ENCODE results near the gene TMEM186. TPM values are rescaled to one million over a fixed set of nuclear protein-coding genes. Genes with fewer than 3 reads are reported as not detected.

The TMEM186 gene
- total RNA-seq, 4 donors from 2014 or later, result 1.8 to 10.3 (median 9.7) TPM; not detected in 1

DNA sequence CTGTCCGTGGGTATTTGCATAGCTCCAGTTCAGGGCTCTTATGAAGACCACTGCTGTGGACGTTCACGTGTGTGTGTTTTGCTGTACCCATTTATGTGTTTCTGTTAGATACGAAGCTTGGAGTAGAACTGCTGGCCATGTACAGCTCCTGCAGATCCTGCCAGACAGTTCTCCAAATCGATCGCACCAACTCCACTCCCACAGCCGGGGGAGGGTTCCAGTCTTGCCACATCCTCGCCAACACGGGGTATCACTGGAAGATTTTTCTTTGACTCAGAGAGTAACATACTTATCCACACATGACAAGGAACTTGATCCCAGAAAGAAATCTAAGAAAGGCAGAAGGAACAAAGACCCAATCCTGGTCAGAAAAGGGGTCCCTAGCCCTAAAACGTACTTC lies 37.4 kb downstream of the TMEM186 start:
- Histone ChIP-seq H3K4me1 (no peaks in the 10 kb centered on the region), H3K27me3 (no peaks in the 10 kb centered on the region), H3K9me3 (no peaks in the 10 kb centered on the region), H3K36me3 (no peaks in the 10 kb centered on the region), H3K4me3 (no peak overlapping the region), H3K27ac (no peak overlapping the region)
- intact Hi-C loops (cut with DNase I; ENCODE audit: low total_unique reads), result no loop called here
- 87 to 100% methylated on average over 1 to 10 of the region's 10 CpGs for WGBS, 2 donors (ENCODE audit: low coverage in 1 of 2)
- TF ChIP-seq, protein P1, sequence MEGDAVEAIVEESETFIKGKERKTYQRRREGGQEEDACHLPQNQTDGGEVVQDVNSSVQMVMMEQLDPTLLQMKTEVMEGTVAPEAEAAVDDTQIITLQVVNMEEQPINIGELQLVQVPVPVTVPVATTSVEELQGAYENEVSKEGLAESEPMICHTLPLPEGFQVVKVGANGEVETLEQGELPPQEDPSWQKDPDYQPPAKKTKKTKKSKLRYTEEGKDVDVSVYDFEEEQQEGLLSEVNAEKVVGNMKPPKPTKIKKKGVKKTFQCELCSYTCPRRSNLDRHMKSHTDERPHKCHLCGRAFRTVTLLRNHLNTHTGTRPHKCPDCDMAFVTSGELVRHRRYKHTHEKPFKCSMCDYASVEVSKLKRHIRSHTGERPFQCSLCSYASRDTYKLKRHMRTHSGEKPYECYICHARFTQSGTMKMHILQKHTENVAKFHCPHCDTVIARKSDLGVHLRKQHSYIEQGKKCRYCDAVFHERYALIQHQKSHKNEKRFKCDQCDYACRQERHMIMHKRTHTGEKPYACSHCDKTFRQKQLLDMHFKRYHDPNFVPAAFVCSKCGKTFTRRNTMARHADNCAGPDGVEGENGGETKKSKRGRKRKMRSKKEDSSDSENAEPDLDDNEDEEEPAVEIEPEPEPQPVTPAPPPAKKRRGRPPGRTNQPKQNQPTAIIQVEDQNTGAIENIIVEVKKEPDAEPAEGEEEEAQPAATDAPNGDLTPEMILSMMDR (IDR thresholded peaks at IDR 0.05), result no peak
- TF ChIP-seq POLR2AphosphoS5 (IDR thresholded peaks at IDR 0.05) (no peak), EP300 (IDR thresholded peaks at IDR 0.05; ENCODE audit: low read depth) (no peak), POLR2A (IDR thresholded peaks at IDR 0.05) (no peak)
- no peak for DNase-seq
- in situ Hi-C loops (cut with MboI; ENCODE audit: low pct_ligation_motif_present in 1 of 4, low pct_unique_long_range_greater_than_20kb in 1 of 4, low sequenced_read_pairs in 3 of 4), result no loop called here

DNA sequence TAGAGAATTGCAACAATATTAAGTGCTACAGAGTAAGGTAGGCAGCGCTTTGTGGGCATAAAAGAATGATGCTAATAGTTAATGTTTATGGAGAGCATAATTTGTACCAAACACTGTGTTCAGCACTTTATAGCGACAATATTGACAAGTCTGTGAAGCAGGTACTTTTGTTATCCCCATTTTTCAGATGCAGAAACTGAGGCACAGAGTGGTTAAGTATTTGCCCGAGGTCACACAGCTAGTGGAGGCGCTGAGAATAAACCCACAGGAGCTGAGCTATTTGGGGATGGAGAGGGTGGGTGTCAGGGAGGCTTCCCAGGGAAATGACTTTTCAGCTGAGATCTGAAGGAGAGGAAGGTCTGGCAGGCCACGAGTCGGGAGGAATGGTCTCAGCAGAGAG lies 39.4 kb downstream of the TMEM186 start:
- Histone ChIP-seq H3K4me3 (no peak overlapping the region), H3K4me1 (no peaks in the 10 kb centered on the region), H3K27ac (no peak overlapping the region), H3K27me3 (no peaks in the 10 kb centered on the region), H3K36me3 (no peaks in the 10 kb centered on the region), H3K9me3 (no peaks in the 10 kb centered on the region)
- WGBS, 2 donors (ENCODE audit: low coverage in 1 of 2), result 91 to 98% methylated on average over 4 to 6 of the region's 6 CpGs
- in situ Hi-C loops (cut with MboI; ENCODE audit: low pct_ligation_motif_present in 1 of 4, low pct_unique_long_range_greater_than_20kb in 1 of 4, low sequenced_read_pairs in 3 of 4) (no loop called here), intact Hi-C loops (cut with DNase I; ENCODE audit: low total_unique reads) (no loop called here)
- TF ChIP-seq, protein P1 (IDR thresholded peaks at IDR 0.05), result no peak
- TF ChIP-seq POLR2A (IDR thresholded peaks at IDR 0.05) (no peak), EP300 (IDR thresholded peaks at IDR 0.05; ENCODE audit: low read depth) (no peak), POLR2AphosphoS5 (IDR thresholded peaks at IDR 0.05) (no peak)
- no peak for DNase-seq

DNA sequence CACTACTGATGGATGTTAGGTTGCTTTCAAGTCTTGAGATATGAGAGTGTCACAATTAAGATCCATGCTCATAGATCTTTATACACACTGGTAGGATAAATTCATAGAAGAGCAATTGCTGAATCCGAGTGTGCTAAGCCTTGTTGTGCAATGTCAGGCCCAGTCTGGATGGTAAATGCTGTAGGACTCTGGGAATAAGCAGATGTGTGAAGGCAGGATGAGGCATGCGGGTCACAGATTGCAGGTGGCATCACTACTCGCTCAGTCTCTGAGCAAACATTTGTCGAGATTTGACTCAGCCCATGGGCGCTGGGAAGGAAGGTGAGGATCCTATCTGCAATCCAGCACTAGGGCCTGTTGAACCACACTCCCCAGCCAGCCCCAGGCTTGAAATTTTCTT lies 40.7 kb downstream of the TMEM186 start:
- H3K9me3 ChIP-seq, result no peaks in the 10 kb centered on the region
- 91% methylated on average over 5 of the region's 5 CpGs; no CpG with 5 or more reads in 1 of the 2 donors for WGBS, 2 donors (ENCODE audit: low coverage in 1 of 2)

DNA sequence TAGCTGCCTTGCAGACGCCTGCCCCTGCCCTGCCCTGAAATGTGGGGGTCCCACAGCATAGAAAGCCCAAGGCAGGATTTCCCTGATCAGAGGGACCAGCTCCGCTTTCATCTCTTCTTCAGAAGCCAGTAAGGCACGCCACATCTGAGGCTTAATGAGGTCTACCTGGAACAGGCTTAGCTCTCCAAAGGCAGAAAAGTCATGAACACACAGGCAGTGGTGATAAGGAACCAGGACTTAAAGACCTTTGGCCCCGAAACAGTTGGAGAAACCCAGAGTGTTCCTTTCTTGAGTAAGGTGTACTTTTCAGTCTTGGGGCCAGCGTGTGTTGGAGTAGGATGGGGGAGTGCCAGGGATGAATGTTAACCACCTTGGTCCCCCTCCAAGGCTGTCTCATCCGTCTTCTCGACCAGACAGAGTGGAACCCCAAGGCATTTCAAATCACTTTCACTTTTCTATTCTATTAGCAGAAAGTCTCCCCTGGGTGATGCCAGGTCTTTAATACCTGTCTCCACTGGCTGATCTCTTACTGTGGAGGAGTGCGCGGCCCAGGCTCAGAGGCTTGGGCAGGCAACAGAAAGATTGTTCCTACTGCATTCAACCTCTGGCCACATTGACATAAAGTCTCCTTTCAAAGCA lies 43.9 kb downstream of the TMEM186 start:
- Histone ChIP-seq H3K27ac (no peak overlapping the region), H3K9me3 (no peaks in the 10 kb centered on the region), H3K36me3 (no peaks in the 10 kb centered on the region), H3K4me1 (no peaks in the 10 kb centered on the region), H3K4me3 (no peak overlapping the region), H3K27me3 (no peaks in the 10 kb centered on the region)
- in situ Hi-C loops (cut with MboI; ENCODE audit: low pct_ligation_motif_present in 1 of 4, low pct_unique_long_range_greater_than_20kb in 1 of 4, low sequenced_read_pairs in 3 of 4) (no loop called here), intact Hi-C loops (cut with DNase I; ENCODE audit: low total_unique reads) (no loop called here)
- no peak for DNase-seq
- 67 to 100% methylated on average over 2 to 9 of the region's 9 CpGs for WGBS, 2 donors (ENCODE audit: low coverage in 1 of 2)
- TF ChIP-seq, protein P1 (IDR thresholded peaks at IDR 0.05), result no peak
- TF ChIP-seq EP300 (IDR thresholded peaks at IDR 0.05; ENCODE audit: low read depth) (no peak), POLR2A (IDR thresholded peaks at IDR 0.05) (no peak), POLR2AphosphoS5 (IDR thresholded peaks at IDR 0.05) (no peak)

More for the DNA sequence above, 40.7 kb downstream of the TMEM186 start:
- no peaks in the 10 kb centered on the region for H3K4me1 ChIP-seq
- H3K36me3 ChIP-seq, result no peaks in the 10 kb centered on the region
- H3K4me3 ChIP-seq, result no peak overlapping the region
- DNase-seq, result no peak
- no peak overlapping the region for H3K27ac ChIP-seq
- no peak for TF ChIP-seq POLR2AphosphoS5 (IDR thresholded peaks at IDR 0.05)
- TF ChIP-seq EP300 (IDR thresholded peaks at IDR 0.05; ENCODE audit: low read depth), result no peak
- TF ChIP-seq, protein P1 (IDR thresholded peaks at IDR 0.05), result no peak
- no peak for TF ChIP-seq POLR2A (IDR thresholded peaks at IDR 0.05)
- no peaks in the 10 kb centered on the region for H3K27me3 ChIP-seq
- intact Hi-C loops (cut with DNase I; ENCODE audit: low total_unique reads) (no loop called here), in situ Hi-C loops (cut with MboI; ENCODE audit: low pct_ligation_motif_present in 1 of 4, low pct_unique_long_range_greater_than_20kb in 1 of 4, low sequenced_read_pairs in 3 of 4) (no loop called here)

All from transverse colon (tissue), 4 donors.